Stimulated activated CD4-positive, alpha-beta T cell treated with anti-CD3 and anti-CD28 coated beads, Interleukin-2, amount 100 ng/mL, for 24 hours (primary cell): ENCODE results near the gene TRAF7.

Experiments used
- DNase-seq, 2 donors: peaks; one replicate each; pipeline ENCODE4 v3.0.0-alpha.2; 2020

TRAF7 gene

GRCh38 chr16:2204416-2205103 lies 49.0 kb downstream of the TRAF7 start:
- DNase-seq: peak in 1 of 2 donors; percentile 18

GRCh38 chr16:2205104-2205966 lies 49.8 kb downstream of the TRAF7 start, which contains the start of gene MLST8:
TSS of gene MLST8 (plus strand) at chr16:2205454. CDS start at chr16:2206086, 632 bp downstream.
- peak; percentile 88 to 90 for DNase-seq

- no peak for DNase-seq
These were observed 50.4 kb downstream of the TRAF7 start for GRCh38 chr16:2205967-2206313.

DNA sequence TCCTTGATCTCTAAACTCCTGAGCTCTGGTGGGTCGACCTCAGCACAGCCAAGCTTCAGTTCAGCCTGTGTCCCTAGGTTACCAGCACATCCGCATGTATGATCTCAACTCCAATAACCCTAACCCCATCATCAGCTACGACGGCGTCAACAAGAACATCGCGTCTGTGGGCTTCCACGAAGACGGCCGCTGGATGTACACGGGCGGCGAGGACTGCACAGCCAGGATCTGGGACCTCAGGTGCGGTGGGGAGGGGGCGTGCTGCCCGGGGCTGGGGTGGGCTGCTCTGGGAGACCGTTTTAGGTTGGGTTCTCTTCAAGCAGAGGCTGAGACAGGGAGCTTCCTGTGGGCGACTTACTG lies 50.8 kb downstream of the TRAF7 start:
- DNase-seq: no peak

- no peak for DNase-seq
These were observed 51.3 kb downstream of the TRAF7 start for GRCh38 chr16:2206780-2207433.

DNA sequence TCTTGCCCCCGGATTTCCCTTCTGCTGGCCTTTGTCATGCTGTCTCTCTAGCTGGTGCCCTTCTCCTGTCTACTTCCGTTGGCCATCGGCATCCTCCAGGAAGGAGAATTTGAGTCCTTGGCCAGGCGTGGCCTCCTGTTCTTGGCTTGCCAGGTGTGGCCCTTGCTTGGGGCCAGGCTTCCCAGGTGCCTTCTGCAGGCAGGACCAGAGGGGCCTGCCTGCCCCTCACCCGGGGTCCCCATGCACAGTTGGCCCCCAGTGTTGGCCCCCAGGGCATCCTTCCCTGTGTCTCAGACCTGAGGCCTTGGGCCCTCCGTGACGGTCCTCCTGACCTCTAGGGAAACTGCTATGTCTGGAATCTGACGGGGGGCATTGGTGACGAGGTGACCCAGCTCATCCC lies 52.3 kb downstream of the TRAF7 start:
- DNase-seq: no peak

- DNase-seq: no peak
These were observed 52.7 kb downstream of the TRAF7 start for GRCh38 chr16:2208308-2208707.

DNA sequence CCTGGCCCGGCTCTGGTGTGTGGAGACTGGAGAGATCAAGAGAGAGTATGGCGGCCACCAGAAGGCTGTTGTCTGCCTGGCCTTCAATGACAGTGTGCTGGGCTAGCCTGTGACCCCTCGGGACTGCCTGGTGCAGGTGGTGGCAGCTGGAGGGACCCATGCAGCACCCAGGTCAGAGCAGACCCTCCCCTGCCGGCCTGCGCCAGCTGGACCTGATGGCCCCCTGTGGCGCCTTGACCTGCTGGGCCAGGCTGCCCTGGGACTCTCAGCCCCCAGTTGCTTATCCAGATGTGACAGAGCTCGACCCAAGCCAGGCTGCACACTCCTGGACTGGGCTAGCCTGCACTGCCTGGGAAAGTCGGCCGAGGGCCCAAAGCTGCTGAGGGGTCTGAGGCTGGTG lies 53.2 kb downstream of the TRAF7 start:
- no peak for DNase-seq

GRCh38 chr16:2209258-2210008 lies 53.9 kb downstream of the TRAF7 start:
- DNase-seq: no peak

DNA sequence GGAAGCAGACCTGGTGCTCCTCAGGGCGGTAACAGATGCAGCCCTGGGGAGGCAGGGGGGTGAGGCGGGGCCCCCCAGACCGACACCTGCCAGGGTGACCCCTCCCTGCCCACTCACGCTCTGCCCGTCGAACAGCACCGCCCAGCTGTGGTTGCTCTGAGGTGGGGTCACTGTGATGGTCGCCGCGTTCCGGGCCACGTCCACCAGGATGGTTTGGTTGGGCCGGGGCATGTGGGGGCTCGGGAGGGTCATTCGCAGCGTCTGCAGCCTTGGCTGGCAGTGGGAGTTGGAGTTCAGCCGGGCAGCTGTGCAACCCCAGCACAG lies 54.4 kb downstream of the TRAF7 start:
- DNase-seq: no peak

GRCh38 chr16:2210386-2211365 lies 55.1 kb downstream of the TRAF7 start, which contains the start of gene BRICD5:
TSS of gene BRICD5 (minus strand) at chr16:2210863. CDS start at chr16:2210833, 30 bp downstream.
- DNase-seq: peak in 1 of 2 donors; percentile 22

DNA sequence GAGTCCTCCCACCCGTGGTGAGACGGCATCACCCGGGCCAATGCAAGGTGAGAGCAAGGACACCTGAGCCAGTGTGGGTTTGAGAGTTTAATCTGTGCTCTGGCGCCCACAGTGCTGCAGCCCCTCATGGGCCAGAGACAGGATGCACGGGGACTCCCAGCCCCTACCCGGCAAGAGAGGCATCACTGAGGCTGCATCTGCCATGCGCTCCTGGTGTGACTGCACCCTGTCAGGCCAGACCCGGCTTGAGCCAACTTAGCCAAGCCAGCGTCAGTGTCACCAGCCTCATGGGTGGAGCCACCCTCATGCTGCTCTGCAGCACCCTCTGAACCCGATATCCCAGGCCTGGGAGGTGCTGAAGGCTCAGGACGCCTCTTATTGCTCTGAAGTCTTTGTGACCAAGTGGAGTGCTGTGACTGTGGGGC lies 56.4 kb downstream of the TRAF7 start:
- DNase-seq: peak in 1 of 2 donors; percentile 17

DNA sequence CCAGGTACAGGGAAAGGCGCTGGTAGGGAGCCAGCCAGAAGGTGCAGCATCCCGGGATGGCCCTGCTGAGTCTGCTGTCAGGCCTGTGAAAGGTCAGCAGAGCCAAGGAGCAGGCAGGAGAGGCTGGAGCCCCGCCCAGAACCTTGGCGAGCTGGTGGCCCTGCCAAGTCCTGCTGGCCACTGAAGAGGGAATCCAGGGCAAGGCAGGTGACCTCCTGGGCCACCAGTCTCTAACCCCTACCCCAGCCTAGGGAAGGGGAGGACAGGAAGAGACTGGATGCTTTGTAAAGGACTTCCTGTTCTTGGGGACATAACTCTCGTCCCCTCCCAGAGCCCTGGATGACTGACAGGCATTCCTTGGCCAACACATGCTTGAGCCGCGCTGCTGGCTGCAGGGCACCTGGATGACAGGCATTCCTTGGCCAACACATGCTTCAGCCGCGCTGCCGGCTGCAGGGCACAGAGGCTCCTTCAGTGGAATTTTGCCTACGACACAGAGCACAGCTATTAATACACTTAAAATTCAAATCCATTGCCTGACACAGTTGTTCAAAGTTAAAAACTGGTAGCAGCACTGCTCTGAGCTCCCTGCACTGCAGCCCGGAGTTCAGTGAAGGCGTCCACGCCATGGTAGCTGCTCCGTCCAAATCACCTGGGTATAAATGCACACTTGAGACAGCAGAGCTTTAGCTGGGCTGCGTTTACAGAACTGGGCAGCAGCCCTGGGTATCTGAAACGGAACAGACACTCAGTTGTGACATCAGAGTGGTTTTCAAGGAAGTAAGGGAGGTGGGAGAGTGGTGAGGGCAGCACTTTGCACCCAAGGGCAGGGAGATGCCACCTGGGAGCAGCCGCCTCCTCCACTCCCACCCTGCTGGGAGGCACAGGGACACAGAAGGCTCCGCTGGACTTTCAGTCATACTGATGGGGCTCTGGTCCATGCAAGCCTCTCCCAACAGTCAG lies 57.1 kb downstream of the TRAF7 start:
- peak in 1 of 2 donors; percentile 15 for DNase-seq

GRCh38 chr16:2213817-2214718 lies 58.5 kb downstream of the TRAF7 start:
- DNase-seq: peak in 1 of 2 donors; percentile 33

- DNase-seq: no peak
These were observed 59.1 kb downstream of the TRAF7 start, which contains the start of gene PGP for GRCh38 chr16:2214719-2214968. TSS of gene PGP (minus strand) at chr16:2214840. CDS start at chr16:2214777, 63 bp downstream.

- DNase-seq: no peak
These were observed 60.7 kb downstream of the TRAF7 start for GRCh38 chr16:2216330-2216729.

DNA sequence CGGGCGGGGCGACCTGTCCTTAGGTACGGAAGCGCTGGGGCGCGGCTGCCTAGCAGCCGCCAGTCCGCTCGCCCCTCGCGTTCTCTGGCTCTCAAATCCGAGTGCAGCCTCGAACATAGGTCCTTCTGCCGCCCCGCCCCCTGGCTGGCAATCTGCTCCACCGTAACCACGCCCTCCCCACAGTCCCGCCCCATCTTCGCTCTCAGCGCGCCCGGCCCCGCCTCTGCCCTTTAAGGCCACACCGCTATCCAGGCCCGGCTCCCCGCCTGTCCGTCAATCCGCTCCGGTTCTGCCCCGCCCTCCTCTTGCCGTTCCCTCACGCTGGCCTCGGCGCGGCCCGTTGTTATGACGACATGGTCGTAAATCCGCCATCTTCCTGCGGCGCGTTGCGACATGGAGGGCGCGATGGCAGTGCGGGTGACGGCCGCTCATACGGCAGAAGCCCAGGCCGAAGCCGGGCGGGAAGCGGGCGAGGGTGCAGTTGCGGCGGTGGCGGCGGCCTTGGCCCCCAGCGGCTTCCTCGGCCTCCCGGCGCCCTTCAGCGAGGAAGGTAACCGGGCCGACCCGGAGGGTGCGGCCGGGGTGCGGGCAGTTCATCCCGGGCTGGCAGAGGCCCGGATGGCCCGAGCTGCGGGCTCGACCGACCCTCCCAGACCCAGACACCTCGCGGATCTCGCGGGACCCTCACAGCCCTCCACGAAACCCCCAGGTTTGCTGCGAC lies 67.8 kb downstream of the TRAF7 start, which contains the start of gene E4F1:
Gene E4F1 (plus strand): TSS at position 371 of the 721 bp plus-strand sequence. CDS start 23 bp downstream, at position 394.
- DNase-seq: peak; percentile 100

DNA sequence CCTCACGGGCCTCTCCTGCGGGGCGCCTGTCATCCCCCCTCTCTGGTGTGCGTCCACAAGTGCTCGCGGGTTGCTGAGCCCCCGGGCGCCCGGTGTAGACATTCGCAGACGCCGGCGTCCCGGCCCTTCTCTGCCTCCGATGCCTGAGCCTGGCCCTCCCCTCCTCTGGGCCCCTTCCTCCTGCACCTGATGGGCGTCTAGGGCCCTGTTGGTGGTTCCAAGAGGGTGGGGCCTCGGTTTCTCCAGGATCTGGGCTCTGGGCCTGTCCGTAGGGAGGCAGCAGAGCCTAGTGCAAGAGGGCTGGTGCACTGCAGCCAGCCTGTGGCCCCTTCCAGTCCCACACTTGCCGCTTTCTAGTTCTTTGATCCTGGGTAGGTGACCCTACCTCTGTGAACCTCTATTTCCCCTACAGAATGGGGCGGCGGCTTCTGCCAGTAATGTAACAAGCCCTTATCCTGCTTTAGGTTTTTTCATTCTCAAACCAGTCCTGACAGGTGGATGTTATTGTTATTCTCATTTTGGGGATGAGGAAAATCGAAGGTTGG lies 68.4 kb downstream of the TRAF7 start:
- peak in 1 of 2 donors; percentile 40 for DNase-seq
